GM10847 (cell line): ENCODE measurements around the gene MACROD2.

Experiments
- POLR2A ChIP-seq: IDR thresholded peaks from 2 replicates; pipeline ENCODE4 v1.6.1; 2011; ENCODE audit not compliant: insufficient read length; ENCODE audit errors: extremely low read depth

MACROD2 gene

GRCh38 chr20:15794409-15794808 is 1799.1 kb downstream of the MACROD2 start:
- TF ChIP-seq POLR2A, result no peak

- TF ChIP-seq POLR2A, result no peak
Measured at GRCh38 chr20:15795305-15796019, 1800.1 kb downstream of the MACROD2 start.

GRCh38 chr20:15799871-15800270 is 1804.6 kb downstream of the MACROD2 start:
- no peak for TF ChIP-seq POLR2A

- TF ChIP-seq POLR2A, result no peak
Measured at GRCh38 chr20:15802020-15802419, 1806.7 kb downstream of the MACROD2 start.

- no peak for TF ChIP-seq POLR2A
Measured at GRCh38 chr20:15805154-15805553, 1809.8 kb downstream of the MACROD2 start.

GRCh38 chr20:15806105-15806504 is 1810.8 kb downstream of the MACROD2 start:
- no peak for TF ChIP-seq POLR2A

GRCh38 chr20:15807271-15807670 is 1812.0 kb downstream of the MACROD2 start:
- no peak for TF ChIP-seq POLR2A

GRCh38 chr20:15811951-15812350 is 1816.6 kb downstream of the MACROD2 start:
- no peak for TF ChIP-seq POLR2A

GRCh38 chr20:15812696-15813095 is 1817.4 kb downstream of the MACROD2 start:
- no peak for TF ChIP-seq POLR2A

- no peak for TF ChIP-seq POLR2A
Measured at GRCh38 chr20:15814360-15814759, 1819.0 kb downstream of the MACROD2 start.

GRCh38 chr20:15814911-15815310 is 1819.6 kb downstream of the MACROD2 start:
- no peak for TF ChIP-seq POLR2A

GRCh38 chr20:15817351-15817750 is 1822.0 kb downstream of the MACROD2 start:
- TF ChIP-seq POLR2A, result no peak

- TF ChIP-seq POLR2A, result no peak
Measured at GRCh38 chr20:15818651-15819071, 1823.3 kb downstream of the MACROD2 start.

- TF ChIP-seq POLR2A, result no peak
Measured at GRCh38 chr20:15823718-15824117, 1828.4 kb downstream of the MACROD2 start.

GRCh38 chr20:15827628-15828027 is 1832.3 kb downstream of the MACROD2 start:
- no peak for TF ChIP-seq POLR2A

- no peak for TF ChIP-seq POLR2A
Measured at GRCh38 chr20:15831201-15831600, 1835.9 kb downstream of the MACROD2 start.

- TF ChIP-seq POLR2A, result no peak
Measured at GRCh38 chr20:15832512-15832911, 1837.2 kb downstream of the MACROD2 start.
